ENCODE measurements around the gene MITF.

Gene MITF

DNA sequence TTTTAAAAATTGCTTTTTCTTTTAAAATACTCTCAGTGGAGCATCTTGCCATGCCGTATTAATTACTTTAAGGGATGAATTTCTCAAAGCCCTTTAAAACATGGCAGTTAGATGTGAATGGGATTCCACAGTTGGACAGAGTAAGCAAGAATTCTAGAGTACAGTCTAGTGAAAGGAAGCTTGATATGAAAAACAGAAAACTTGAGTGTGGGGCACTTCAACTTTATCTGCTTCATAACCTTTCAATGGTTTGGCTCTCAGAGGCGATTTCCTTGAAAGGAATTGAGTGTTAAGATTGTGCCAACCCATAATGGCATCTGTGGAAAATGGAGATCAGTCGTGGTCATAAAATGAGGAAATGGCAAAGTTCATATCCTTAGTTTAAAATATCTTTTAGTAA is 132.6 kb downstream of the MITF start:
- H3K4me3 ChIP-seq (ENCODE audit: low read depth, low read length): no peak overlapping the region
- DNase-seq (ENCODE audit: low read depth): no peak
- TF ChIP-seq CTCF (IDR thresholded peaks at IDR 0.05; ENCODE audit: control insufficient read depth, extremely low read depth, insufficient read depth): no peak

- no peak for DNase-seq (ENCODE audit: low read depth)
- no peak for TF ChIP-seq CTCF (IDR thresholded peaks at IDR 0.05; ENCODE audit: control insufficient read depth, extremely low read depth, insufficient read depth)
- no peak overlapping the region for H3K4me3 ChIP-seq (ENCODE audit: low read depth, low read length)
Measured at GRCh38 chr3:69872783-69873378, 133.6 kb downstream of the MITF start.

GRCh38 chr3:69876073-69876472 is 136.8 kb downstream of the MITF start:
- TF ChIP-seq CTCF (IDR thresholded peaks at IDR 0.05; ENCODE audit: control insufficient read depth, extremely low read depth, insufficient read depth): no peak
- DNase-seq (ENCODE audit: low read depth): no peak
- no peak overlapping the region for H3K4me3 ChIP-seq (ENCODE audit: low read depth, low read length)

GRCh38 chr3:69878254-69878653 is 139.0 kb downstream of the MITF start:
- no peak overlapping the region for H3K4me3 ChIP-seq (ENCODE audit: low read depth, low read length)
- no peak for DNase-seq (ENCODE audit: low read depth)
- no peak for TF ChIP-seq CTCF (IDR thresholded peaks at IDR 0.05; ENCODE audit: control insufficient read depth, extremely low read depth, insufficient read depth)

- TF ChIP-seq CTCF (IDR thresholded peaks at IDR 0.05; ENCODE audit: control insufficient read depth, extremely low read depth, insufficient read depth): no peak
- no peak for DNase-seq (ENCODE audit: low read depth)
- H3K4me3 ChIP-seq (ENCODE audit: low read depth, low read length): no peak overlapping the region
Measured at GRCh38 chr3:69879051-69879450, 139.8 kb downstream of the MITF start.

- TF ChIP-seq CTCF (IDR thresholded peaks at IDR 0.05; ENCODE audit: control insufficient read depth, extremely low read depth, insufficient read depth): no peak
- no peak overlapping the region for H3K4me3 ChIP-seq (ENCODE audit: low read depth, low read length)
- DNase-seq (ENCODE audit: low read depth): no peak
Measured at GRCh38 chr3:69880069-69880640, 140.9 kb downstream of the MITF start.

DNA sequence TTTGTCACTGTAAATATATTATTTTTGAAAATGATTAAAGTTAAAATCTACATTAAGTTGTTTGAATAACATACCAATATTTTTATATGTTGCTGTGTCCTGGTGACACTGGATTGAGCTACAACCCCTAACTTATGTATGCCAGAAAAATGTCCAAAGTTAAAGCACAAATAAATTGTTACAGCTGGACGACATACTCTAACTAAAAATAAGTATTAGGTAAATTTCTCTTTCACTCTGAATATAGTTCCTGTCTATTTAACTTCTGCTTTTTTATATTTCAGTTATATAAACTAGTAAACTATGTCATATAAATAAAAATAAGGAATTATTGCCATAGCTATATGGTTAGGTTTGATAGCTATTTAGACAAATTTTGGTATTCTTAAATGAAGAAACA is 141.8 kb downstream of the MITF start:
- no peak overlapping the region for H3K4me3 ChIP-seq (ENCODE audit: low read depth, low read length)
- TF ChIP-seq CTCF (IDR thresholded peaks at IDR 0.05; ENCODE audit: control insufficient read depth, extremely low read depth, insufficient read depth): no peak
- DNase-seq (ENCODE audit: low read depth): no peak
